GM23338 (cell line): ENCODE results near the gene SLCO4A1. TPM values are rescaled to one million over a fixed set of nuclear protein-coding genes. Genes with fewer than 3 reads are reported as not detected.

ENCODE experiments used
- ATAC-seq: fragments of 200-7000 bp; cut with Tn5 transposase; 3 replicates; pipeline ENCODE4 v1.9.1; 2020
- DNase-seq: peaks from one replicate; pipeline ENCODE4 v3.0.0-alpha.2; 2015; ENCODE audit warnings: low spot score
- H2AFZ ChIP-seq: fragments of 200-600 bp; sonication (generic); 2 replicates; pipeline ENCODE4 v1.8.0; 2016; ENCODE audit warnings: antibody characterized with exemption, mild to moderate bottlenecking, moderate library complexity
- H3F3A ChIP-seq: fragments of 200-600 bp; sonication (generic); replicated peaks from 2 replicates; pipeline ENCODE4 v1.8.0; 2017; ENCODE audit warnings: antibody characterized with exemption, mixed run types, low read depth
- H3K27ac ChIP-seq: fragments of 200-600 bp; sonication (generic); 2 replicates; pipeline ENCODE4 v1.6.1; 2016; ENCODE audit warnings: low read depth
- H3K27me3 ChIP-seq: fragments of 200-600 bp; sonication (generic); 2 replicates; pipeline ENCODE4 v1.8.0; 2016; ENCODE audit warnings: mild to moderate bottlenecking, mixed run types, moderate library complexity; ENCODE audit not compliant: insufficient read depth
- H3K36me3 ChIP-seq: fragments of 200-600 bp; sonication (generic); 2 replicates; pipeline ENCODE4 v1.8.0; 2016; ENCODE audit warnings: mild to moderate bottlenecking; ENCODE audit not compliant: insufficient read depth
- H3K4me1 ChIP-seq: fragments of 200-600 bp; sonication (generic); 2 replicates; pipeline ENCODE4 v1.8.0; 2016; ENCODE audit warnings: mild to moderate bottlenecking, moderate library complexity; ENCODE audit not compliant: insufficient read depth
- H3K4me2 ChIP-seq: fragments of 200-600 bp; sonication (generic); 2 replicates; pipeline ENCODE4 v1.7.1; 2017; ENCODE audit warnings: mixed run types
- H3K4me3 ChIP-seq: fragments of 200-600 bp; sonication (generic); 2 replicates; pipeline ENCODE4 v1.6.1; 2016; ENCODE audit warnings: mixed run types
- H3K79me2 ChIP-seq: fragments of 200-600 bp; sonication (generic); replicated peaks from 2 replicates; pipeline ENCODE4 v1.8.0; 2017; ENCODE audit warnings: mild to moderate bottlenecking; ENCODE audit not compliant: insufficient read depth
- H3K9me2 ChIP-seq: fragments of 200-600 bp; sonication (generic); 2 replicates; pipeline ENCODE4 v1.8.0; 2017; ENCODE audit not compliant: insufficient read depth
- H4K20me1 ChIP-seq: fragments of 200-600 bp; sonication (generic); replicated peaks from 2 replicates; pipeline ENCODE4 v1.8.0; 2017; ENCODE audit warnings: mild to moderate bottlenecking; ENCODE audit not compliant: insufficient read depth
- H3K27ac Mint-ChIP-seq: 2 replicates; pipeline ENCODE4 v1.8.0; 2020; ENCODE audit warnings: inconsistent platforms, mild to moderate bottlenecking, moderate library complexity, mixed read lengths
- H3K27me3 Mint-ChIP-seq: 3 replicates; pipeline ENCODE4 v1.8.0; 2022; ENCODE audit warnings: low read depth, mild to moderate bottlenecking, moderate library complexity, mixed read lengths, inconsistent platforms; ENCODE audit not compliant: insufficient read depth, poor library complexity
- H3K36me3 Mint-ChIP-seq: 3 replicates; pipeline ENCODE4 v1.8.0; 2021; ENCODE audit warnings: low read depth, mild to moderate bottlenecking, inconsistent platforms, moderate library complexity, mixed read lengths
- H3K4me1 Mint-ChIP-seq: 3 replicates; pipeline ENCODE4 v1.8.0; 2020; ENCODE audit warnings: mild to moderate bottlenecking, inconsistent platforms, mixed read lengths
- H3K4me3 Mint-ChIP-seq: 3 replicates; pipeline ENCODE4 v1.8.0; 2021; ENCODE audit warnings: moderate library complexity, mild to moderate bottlenecking, inconsistent platforms, mixed read lengths
- H3K9me3 Mint-ChIP-seq: 3 replicates; pipeline ENCODE4 v1.8.0; 2020; ENCODE audit warnings: moderate library complexity, mild to moderate bottlenecking, inconsistent platforms, mixed read lengths
- CREB1 ChIP-seq: fragments of 250-450 bp; sonication (Bioruptor Pico); IDR thresholded peaks from 2 replicates; pipeline ENCODE4 v1.5.0; 2020; ENCODE audit warnings: low read depth, mild to moderate bottlenecking, moderate library complexity
- CTCF ChIP-seq, 2 experiments: fragments of 200-600 bp in 1 of 2; sonication (generic) in 1 of 2; conservative IDR thresholded peaks; 2 replicates each; pipeline versions ENCODE4 v1.5.1 to v1.6.1; 2016 to 2017; ENCODE audit warnings: antibody characterized with exemption in 2 of 2, low read depth in 2 of 2, mild to moderate bottlenecking in 2 of 2, moderate library complexity in 1 of 2
- EZH2 ChIP-seq: fragments of 200-600 bp; sonication (generic); IDR thresholded peaks from one replicate; pipeline ENCODE4 v1.8.0; 2017; ENCODE audit warnings: antibody characterized with exemption, mild to moderate bottlenecking, low read depth; ENCODE audit not compliant: unreplicated experiment
- EZH2phosphoT487 ChIP-seq: fragments of 200-600 bp; sonication (generic); IDR thresholded peaks from one replicate; pipeline ENCODE4 v1.8.1; 2018; ENCODE audit warnings: antibody characterized with exemption; ENCODE audit not compliant: unreplicated experiment
- NANOG ChIP-seq: IDR thresholded peaks from 2 replicates; pipeline ENCODE4 v1.6.1; 2016; ENCODE audit warnings: antibody characterized with exemption, borderline replicate concordance
- ZNF114 ChIP-seq: fragments of 250-450 bp; sonication (Bioruptor Pico); IDR thresholded peaks from 2 replicates; pipeline ENCODE4 v1.5.0; 2020; ENCODE audit warnings: mild to moderate bottlenecking, moderate library complexity
- ZNF331 ChIP-seq: fragments of 250-450 bp; sonication (Bioruptor Pico); IDR thresholded peaks from 2 replicates; pipeline ENCODE4 v1.5.0; 2020; ENCODE audit warnings: low read depth, mild to moderate bottlenecking, moderate library complexity
- ZNF462 ChIP-seq: fragments of 250-450 bp; sonication (Bioruptor Pico); IDR thresholded peaks from 2 replicates; pipeline ENCODE4 v1.5.0; 2020; ENCODE audit warnings: mild to moderate bottlenecking, moderate library complexity
- polyA plus RNA-seq: library from polyadenylated mRNA; unstranded; fragments of >200 nt; fragmentation: Nextera tagmentation; extraction: Ambion mirVana; gene quantifications from 2 replicates; pipeline ENCODE4 v1.2.1, GENCODE V29; 2016
- total RNA-seq: library from RNA; depleted of rRNA; stranded (reverse); fragments of >200 nt; shearing (Covaris generic); gene quantifications from 2 replicates; pipeline ENCODE4 v1.2.3, GENCODE V29; 2014

Gene SLCO4A1
- total and polyA plus RNA-seq, 2 experiments from 2014 or later, result 28.5 to 41.6 TPM

- H3K4me1 ChIP-seq, result peaks cover 8% of the 10 kb centered on the region; the same call in 1 of the 2 replicates
- H3K4me2 ChIP-seq, result no peak overlapping the region
- no peaks in the 10 kb centered on the region for H3K27me3 ChIP-seq
- no peaks in the 10 kb centered on the region for H3K36me3 ChIP-seq
- ATAC-seq (no peak), DNase-seq (no peak)
- TF ChIP-seq EZH2phosphoT487 (no peak), EZH2 (no peak), CTCF (conservative IDR thresholded peaks at IDR 0.05; ENCODE audit: low read depth in 2 of 2) (no peak), ZNF462 (CRISPR knock-in tag) (no peak), ZNF331 (no peak), NANOG (no peak), CREB1 (CRISPR knock-in tag) (no peak), ZNF114 (CRISPR knock-in tag) (no peak)
- no peak overlapping the region for H2AFZ ChIP-seq
- H3K79me2 ChIP-seq, result no peaks in the 10 kb centered on the region
- H3K27me3 Mint-ChIP-seq, result peaks cover 1% of the 10 kb centered on the region
- no peak overlapping the region for H3K27ac Mint-ChIP-seq
- no peaks in the 10 kb centered on the region for H3K9me2 ChIP-seq
- no peak overlapping the region for H3K4me3 Mint-ChIP-seq
- peaks cover 27% of the 10 kb centered on the region for H3K4me1 Mint-ChIP-seq
- no peak overlapping the region for H3K4me3 ChIP-seq
- no peaks in the 10 kb centered on the region for H3F3A ChIP-seq
- no peaks in the 10 kb centered on the region for H4K20me1 ChIP-seq
- H3K9me3 Mint-ChIP-seq, result no peaks in the 10 kb centered on the region
- no peaks in the 10 kb centered on the region; the same call in 2 of the 3 replicates for H3K36me3 Mint-ChIP-seq
- H3K27ac ChIP-seq, result no peak overlapping the region
Observed at GRCh38 chr20:62632575-62633090, 9.7 kb upstream of the SLCO4A1 start.
